Esophagus muscularis mucosa (tissue), 4 donors: ENCODE data around the gene HEBP2. TPM values are rescaled to one million over a fixed set of nuclear protein-coding genes. Genes with fewer than 3 reads are reported as not detected.

Source experiments
- DNase-seq: peaks from one replicate; pipeline ENCODE4 v3.0.0-alpha.2; 2017; ENCODE audit errors: extremely low spot score
- H3K27ac ChIP-seq, 4 donors: fragments of 200-600 bp; sonication (generic); replicated peaks in 1 of 4; 1 replicate in 3 of 4; 2 replicates in 1 of 4; pipeline ENCODE4 v1.5.1; 2016 to 2019; ENCODE audit warnings: mild to moderate bottlenecking in 1 of 4
- H3K27me3 ChIP-seq, 4 donors: fragments of 200-600 bp; sonication (generic); one replicate each; pipeline versions ENCODE4 v1.5.1 to v1.6.0; 2016 to 2019
- H3K36me3 ChIP-seq, 4 donors: fragments of 200-600 bp; sonication (generic); one replicate each; pipeline ENCODE4 v1.5.1; 2016 to 2019
- H3K4me1 ChIP-seq, 4 donors: fragments of 200-600 bp; sonication (generic); one replicate each; pipeline ENCODE4 v1.5.1; 2016 to 2019
- H3K4me3 ChIP-seq, 4 donors: fragments of 200-600 bp; sonication (generic); 1 replicate in 2 of 4; 2 replicates in 2 of 4; pipeline ENCODE4 v1.5.1; 2016 to 2019; ENCODE audit warnings: mild to moderate bottlenecking in 4 of 4, moderate library complexity in 1 of 4
- H3K9me3 ChIP-seq, 4 donors: fragments of 200-600 bp; sonication (generic); 1 replicate in 3 of 4; 2 replicates in 1 of 4; pipeline ENCODE4 v1.5.1; 2016 to 2019
- EP300 ChIP-seq: sonication (generic); formaldehyde crosslinking; IDR thresholded peaks from one replicate; pipeline ENCODE4 v1.6.1; 2017; ENCODE audit warnings: antibody characterized with exemption
- POLR2A ChIP-seq: fragments of 450-650 bp; IDR thresholded peaks from one replicate; pipeline ENCODE4 v1.6.1; 2017; ENCODE audit warnings: antibody characterized with exemption, moderate library complexity, mild to moderate bottlenecking, low read depth
- POLR2AphosphoS5 ChIP-seq, 2 donors: sonication (generic); formaldehyde crosslinking; IDR thresholded peaks; one replicate each; pipeline ENCODE4 v1.6.1; 2017; ENCODE audit warnings: antibody characterized with exemption in 2 of 2
- WGBS: methylation state at CpG from one replicate; pipeline ENCODE4 v1.1.5; 2018; 5-methylcytosine and 5-hydroxymethylcytosine counted together
- intact Hi-C: fragments of 100-400 bp; cut with DNase I; formaldehyde crosslinking; loops from one replicate; pipeline ENCODE4 v1.15.1; 2023
- total RNA-seq, 4 donors: library from RNA; depleted of rRNA; stranded (reverse); fragments of >200 nt; gene quantifications; one replicate each; pipeline versions ENCODE4 v1.1.0 to v1.2.1, GENCODE V29; 2016
- TF ChIP-seq, protein P1 (sequence below), 3 experiments: fragments of 200-600 bp in 2 of 3; fragments of 450-650 bp in 1 of 3; sonication (generic) in 2 of 3; IDR thresholded peaks; one replicate each; pipeline ENCODE4 v1.5.1; 2017 to 2019; ENCODE audit warnings: antibody characterized with exemption in 3 of 3, mild to moderate bottlenecking in 2 of 3, moderate library complexity in 1 of 3

Gene HEBP2
- total RNA-seq, 4 donors from 2014 or later, result 90.1 to 135 (median 104) TPM

DNA sequence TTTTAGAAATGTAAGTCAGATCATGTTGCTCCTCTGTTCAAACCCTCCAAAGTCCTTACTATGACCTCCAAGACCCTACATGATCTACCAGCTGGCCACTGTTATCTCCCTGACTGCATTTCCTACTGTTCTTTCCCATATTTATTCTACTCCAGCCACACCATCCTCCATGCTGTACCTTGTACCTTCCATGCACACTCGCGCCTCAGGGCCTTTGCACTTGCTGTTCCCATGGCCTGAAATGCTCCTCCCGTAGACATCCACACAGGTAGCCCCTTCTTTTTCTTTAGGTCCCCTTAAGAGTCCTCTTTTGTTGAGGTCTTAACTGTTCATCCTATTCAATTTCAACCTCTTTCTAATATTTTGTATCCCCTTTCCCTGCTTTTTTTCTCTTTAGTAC, 47.0 kb downstream of the HEBP2 start:
- H3K36me3 ChIP-seq, result peaks cover 0 to 5% (median 0%) of the 10 kb centered on the region in 4 donors
- H3K4me1 ChIP-seq, result no peaks in the 10 kb centered on the region
- intact Hi-C loops, result no loop called here
- H3K4me3 ChIP-seq, result no peak overlapping the region
- 96% methylated on average over 3 of the region's 3 CpGs for WGBS
- H3K27me3 ChIP-seq, result no peaks in the 10 kb centered on the region
- H3K9me3 ChIP-seq, result no peaks in the 10 kb centered on the region
- TF ChIP-seq EP300 (no peak), POLR2AphosphoS5 (IDR thresholded peaks at IDR 0.05) (no peak), POLR2A (no peak)
- TF ChIP-seq, protein P1, sequence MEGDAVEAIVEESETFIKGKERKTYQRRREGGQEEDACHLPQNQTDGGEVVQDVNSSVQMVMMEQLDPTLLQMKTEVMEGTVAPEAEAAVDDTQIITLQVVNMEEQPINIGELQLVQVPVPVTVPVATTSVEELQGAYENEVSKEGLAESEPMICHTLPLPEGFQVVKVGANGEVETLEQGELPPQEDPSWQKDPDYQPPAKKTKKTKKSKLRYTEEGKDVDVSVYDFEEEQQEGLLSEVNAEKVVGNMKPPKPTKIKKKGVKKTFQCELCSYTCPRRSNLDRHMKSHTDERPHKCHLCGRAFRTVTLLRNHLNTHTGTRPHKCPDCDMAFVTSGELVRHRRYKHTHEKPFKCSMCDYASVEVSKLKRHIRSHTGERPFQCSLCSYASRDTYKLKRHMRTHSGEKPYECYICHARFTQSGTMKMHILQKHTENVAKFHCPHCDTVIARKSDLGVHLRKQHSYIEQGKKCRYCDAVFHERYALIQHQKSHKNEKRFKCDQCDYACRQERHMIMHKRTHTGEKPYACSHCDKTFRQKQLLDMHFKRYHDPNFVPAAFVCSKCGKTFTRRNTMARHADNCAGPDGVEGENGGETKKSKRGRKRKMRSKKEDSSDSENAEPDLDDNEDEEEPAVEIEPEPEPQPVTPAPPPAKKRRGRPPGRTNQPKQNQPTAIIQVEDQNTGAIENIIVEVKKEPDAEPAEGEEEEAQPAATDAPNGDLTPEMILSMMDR (IDR thresholded peaks at IDR 0.05), result no peak
- DNase-seq, result no peak
- no peak overlapping the region for H3K27ac ChIP-seq

DNA sequence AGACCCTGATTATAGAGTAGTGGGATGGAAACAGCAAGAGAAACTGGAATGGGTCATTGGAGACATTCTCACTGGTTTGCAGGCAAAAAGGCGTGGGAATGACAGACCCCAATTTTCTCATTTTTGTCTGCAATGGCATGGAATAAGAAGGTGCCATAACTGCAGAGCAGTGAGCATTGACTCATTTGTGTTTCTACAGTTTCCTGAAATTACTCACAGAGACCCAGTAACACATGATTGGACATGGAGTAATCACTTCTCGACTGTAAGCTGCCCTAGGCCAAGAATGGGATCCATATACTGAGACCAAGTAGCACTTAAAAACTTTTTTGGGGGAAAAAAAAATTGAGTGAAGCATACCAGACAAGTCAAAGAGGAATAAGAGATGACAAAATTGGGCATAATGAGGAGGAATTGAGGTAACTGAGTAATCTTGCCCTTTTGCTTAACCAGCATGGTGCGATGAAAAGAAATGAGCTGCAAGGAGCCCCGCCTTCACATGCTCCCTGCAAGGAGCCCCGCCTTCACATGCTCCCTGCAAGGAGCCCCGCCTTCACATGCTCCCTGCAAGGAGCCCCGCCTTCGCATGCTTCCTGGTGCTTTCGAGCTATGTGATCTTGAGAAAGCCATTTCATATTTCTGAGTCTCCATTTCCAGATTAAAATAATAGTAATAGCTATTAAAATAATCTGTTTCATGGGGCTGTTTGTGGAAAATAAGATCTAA, 51.1 kb downstream of the HEBP2 start:
- TF ChIP-seq POLR2A (no peak), POLR2AphosphoS5 (IDR thresholded peaks at IDR 0.05) (no peak), EP300 (no peak)
- TF ChIP-seq, protein P1 (IDR thresholded peaks at IDR 0.05), result no peak
- Histone ChIP-seq H3K27me3 (no peaks in the 10 kb centered on the region), H3K9me3 (no peaks in the 10 kb centered on the region), H3K36me3 (no peaks in the 10 kb centered on the region), H3K4me1 (no peaks in the 10 kb centered on the region), H3K27ac (no peak overlapping the region), H3K4me3 (no peak overlapping the region)
- intact Hi-C loops, result no loop called here
- 84% methylated on average over 9 of the region's 9 CpGs for WGBS
- no peak for DNase-seq

DNA sequence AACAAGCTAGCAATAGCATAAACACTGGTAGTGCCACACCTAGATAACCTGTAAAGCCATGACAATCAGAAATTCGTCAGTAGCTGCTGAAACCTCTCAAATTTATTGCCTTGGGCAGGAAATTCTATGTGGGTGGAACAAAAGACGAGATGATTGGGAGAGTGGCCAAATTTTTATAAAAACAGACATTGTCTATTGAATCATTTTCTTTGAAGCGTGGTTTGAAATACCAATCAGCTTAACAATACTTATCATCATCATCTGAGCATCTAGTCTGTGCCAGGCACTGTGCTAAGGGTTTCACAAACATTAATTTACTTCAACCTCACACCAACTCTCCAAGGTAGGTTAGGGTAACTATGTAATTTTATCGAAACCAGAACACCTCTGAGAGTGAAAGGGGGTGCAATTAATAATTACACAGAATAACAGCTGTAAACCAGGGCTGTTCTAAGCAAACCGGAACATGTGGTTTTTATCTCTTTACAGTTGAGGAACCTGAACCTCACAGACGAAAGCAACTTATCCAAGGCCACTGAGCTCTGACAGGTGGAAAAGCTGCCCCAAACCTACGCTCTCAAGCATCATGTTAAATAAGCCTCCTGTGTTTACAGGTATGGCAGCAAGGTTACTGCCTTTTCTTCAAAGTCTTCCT, 51.9 kb downstream of the HEBP2 start:
- H3K4me3 ChIP-seq, result no peak overlapping the region
- TF ChIP-seq, protein P1 (IDR thresholded peaks at IDR 0.05), result no peak
- TF ChIP-seq POLR2A (no peak), EP300 (no peak), POLR2AphosphoS5 (IDR thresholded peaks at IDR 0.05) (no peak)
- H3K27ac ChIP-seq, result no peak overlapping the region
- no peaks in the 10 kb centered on the region for H3K27me3 ChIP-seq
- no peaks in the 10 kb centered on the region for H3K4me1 ChIP-seq
- intact Hi-C loops, result no loop called here
- 50% methylated on average over 7 of the region's 7 CpGs for WGBS
- DNase-seq, result no peak
- H3K36me3 ChIP-seq, result no peaks in the 10 kb centered on the region
- H3K9me3 ChIP-seq, result no peaks in the 10 kb centered on the region

DNA sequence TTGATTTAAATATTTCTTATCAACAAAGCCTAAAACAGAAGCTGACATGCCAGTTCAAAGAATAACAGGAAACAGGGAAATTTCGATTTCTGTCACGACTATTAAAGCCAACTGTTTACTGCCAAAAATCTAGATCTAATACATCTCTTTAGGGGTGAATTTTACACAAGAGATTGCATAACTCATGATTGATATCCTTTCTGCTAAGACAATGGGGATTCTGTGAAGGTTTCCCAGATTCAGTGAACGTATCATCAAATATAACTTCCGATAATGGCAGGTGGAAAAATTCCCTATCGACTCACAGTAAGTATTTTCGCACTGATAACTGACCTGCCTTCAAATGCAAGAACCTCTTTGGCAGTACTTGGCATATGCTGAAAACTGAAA, 52.4 kb downstream of the HEBP2 start:
- Histone ChIP-seq H3K36me3 (no peaks in the 10 kb centered on the region), H3K4me1 (peaks cover 0 to 5% (median 0%) of the 10 kb centered on the region in 4 donors), H3K4me3 (no peak overlapping the region), H3K9me3 (no peaks in the 10 kb centered on the region), H3K27me3 (no peaks in the 10 kb centered on the region), H3K27ac (no peak overlapping the region)
- intact Hi-C loops, result no loop called here
- no peak for DNase-seq
- 65% methylated on average over 6 of the region's 6 CpGs for WGBS
- TF ChIP-seq POLR2AphosphoS5 (IDR thresholded peaks at IDR 0.05), result no peak
- TF ChIP-seq, protein P1 (IDR thresholded peaks at IDR 0.05), result no peak
- TF ChIP-seq POLR2A, result no peak
- no peak for TF ChIP-seq EP300
